ENCODE measurements around the gene MAF.

The MAF gene

DNA sequence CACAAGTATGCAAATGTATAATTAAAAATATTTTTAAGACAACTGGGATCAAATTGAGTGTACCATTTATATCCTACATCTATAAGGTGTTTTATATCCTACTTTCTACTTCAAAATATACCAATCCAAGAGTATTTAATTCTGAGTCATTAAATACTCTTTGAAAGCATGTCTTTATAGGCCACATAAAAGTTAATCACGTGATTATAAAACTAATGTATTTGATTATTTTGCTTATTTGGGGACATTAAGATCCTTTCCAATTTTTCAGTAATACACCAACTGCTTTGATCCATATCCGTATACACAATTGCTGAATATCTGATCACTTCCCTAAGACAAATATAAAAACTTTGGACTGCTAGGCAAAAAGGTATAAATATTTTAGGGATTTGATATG, 26.6 kb upstream of the MAF start:
- no peak for DNase-seq
- TF ChIP-seq GATA1 (IDR thresholded peaks at IDR 0.05; ENCODE audit: low read depth, low read length) (no peak), POLR2A (IDR thresholded peaks at IDR 0.05; ENCODE audit: low read length) (no peak)

DNA sequence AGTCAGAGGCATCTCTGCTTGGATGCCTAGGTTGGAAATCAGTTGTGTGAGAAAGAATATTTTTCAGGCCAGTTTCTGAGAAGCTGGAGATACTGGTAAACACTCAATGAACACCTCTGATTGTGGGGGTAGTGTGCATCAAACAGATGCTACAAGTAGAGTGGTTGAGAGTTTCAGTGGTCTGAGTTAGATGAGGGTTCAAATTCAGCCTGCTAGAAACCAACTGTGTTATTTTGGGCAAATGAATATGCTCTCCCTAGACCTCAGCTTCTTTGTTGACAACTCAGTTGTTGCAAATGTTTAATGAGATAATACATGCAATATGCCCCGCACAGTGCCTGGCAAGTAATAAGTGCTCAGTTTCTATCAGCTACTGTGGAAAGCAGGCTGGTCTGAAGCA, 25.2 kb upstream of the MAF start:
- TF ChIP-seq POLR2A (IDR thresholded peaks at IDR 0.05; ENCODE audit: low read length) (no peak), GATA1 (IDR thresholded peaks at IDR 0.05; ENCODE audit: low read depth, low read length) (no peak)
- DNase-seq, result no peak

DNA sequence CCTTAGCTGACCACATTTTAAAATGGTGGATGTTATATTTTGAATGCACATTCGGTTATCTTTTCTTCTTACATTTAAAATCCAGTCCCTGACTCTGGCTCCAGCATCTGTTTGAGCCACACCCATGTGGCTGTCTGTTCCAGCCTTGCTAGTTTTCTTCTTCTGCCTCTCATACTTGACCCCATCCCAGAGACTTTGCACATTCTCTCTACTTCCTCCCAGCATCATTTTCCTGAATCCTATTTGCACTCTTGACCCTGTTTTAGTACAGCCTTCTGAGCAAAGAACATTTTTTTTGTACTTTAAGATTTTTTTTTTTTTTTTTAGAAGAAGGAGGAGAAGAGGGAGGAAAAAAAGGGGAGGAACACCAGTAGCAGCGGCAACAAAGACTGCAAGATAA, 23.3 kb upstream of the MAF start:
- TF ChIP-seq POLR2A (IDR thresholded peaks at IDR 0.05; ENCODE audit: low read length), result no peak
- no peak for DNase-seq

DNA sequence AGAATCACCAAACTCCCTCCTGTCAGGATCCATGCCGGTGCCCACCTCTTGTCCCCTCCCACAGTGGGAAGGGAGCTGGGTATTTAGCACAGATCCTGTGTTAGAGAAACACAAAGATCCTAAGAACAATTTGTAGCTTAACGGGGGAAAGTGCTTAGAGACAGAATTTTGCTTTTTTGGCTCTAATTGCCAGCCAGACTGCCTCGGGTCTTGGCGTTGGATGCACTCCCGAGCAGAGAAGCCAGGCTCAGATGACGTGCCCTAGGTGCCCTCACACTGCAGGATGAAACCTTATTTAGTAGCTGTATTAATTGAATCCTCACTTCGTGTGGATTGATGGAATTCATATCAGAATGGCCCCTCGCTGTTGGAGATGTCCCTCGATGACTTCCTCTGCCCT, 22.5 kb upstream of the MAF start:
- TF ChIP-seq GATA1 (IDR thresholded peaks at IDR 0.05; ENCODE audit: low read depth, low read length) (no peak), POLR2A (IDR thresholded peaks at IDR 0.05; ENCODE audit: low read length) (no peak)
- DNase-seq, result no peak

DNA sequence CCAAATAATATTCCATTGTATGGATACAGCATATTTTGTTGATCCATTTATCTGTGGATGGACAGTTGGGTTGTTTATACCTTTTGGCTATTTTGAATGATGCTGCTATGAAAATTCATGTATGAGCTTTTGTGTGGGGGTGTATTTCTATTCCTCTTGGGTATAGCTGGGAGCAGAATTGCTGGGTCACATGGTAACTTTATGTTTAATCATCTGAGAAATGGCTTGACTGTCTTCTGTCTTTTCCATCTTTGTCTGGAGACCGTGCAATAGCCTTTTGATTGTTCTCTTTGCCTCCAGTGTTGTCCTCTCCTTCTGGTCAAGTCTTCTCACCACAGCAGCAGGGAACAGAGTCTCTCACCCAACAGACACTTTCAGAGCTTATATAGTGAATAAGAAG, 20.5 kb upstream of the MAF start:
- DNase-seq, result no peak
- no peak for TF ChIP-seq GATA1 (IDR thresholded peaks at IDR 0.05; ENCODE audit: low read depth, low read length)
- no peak for TF ChIP-seq POLR2A (IDR thresholded peaks at IDR 0.05; ENCODE audit: low read length)

DNA sequence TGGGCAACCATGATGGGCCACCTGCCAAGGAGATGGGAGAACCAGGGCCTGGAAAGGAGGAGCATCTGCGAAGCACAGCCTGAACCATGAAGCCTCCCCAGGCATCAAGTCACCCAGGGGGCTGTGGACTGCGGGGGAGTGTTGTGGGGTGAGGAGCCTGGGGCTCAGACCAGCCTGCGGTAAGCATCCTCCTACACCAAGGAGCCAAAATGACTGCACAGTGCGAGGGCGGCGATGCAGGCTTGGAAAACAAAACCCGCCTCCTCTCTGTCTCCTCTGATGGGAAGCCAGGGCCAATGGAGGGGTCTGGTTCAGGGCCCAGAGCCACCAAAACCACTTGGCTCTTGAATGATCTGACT, 18.1 kb upstream of the MAF start:
- no peak for DNase-seq
- TF ChIP-seq GATA1 (IDR thresholded peaks at IDR 0.05; ENCODE audit: low read depth, low read length) (no peak), POLR2A (IDR thresholded peaks at IDR 0.05; ENCODE audit: low read length) (no peak)

DNA sequence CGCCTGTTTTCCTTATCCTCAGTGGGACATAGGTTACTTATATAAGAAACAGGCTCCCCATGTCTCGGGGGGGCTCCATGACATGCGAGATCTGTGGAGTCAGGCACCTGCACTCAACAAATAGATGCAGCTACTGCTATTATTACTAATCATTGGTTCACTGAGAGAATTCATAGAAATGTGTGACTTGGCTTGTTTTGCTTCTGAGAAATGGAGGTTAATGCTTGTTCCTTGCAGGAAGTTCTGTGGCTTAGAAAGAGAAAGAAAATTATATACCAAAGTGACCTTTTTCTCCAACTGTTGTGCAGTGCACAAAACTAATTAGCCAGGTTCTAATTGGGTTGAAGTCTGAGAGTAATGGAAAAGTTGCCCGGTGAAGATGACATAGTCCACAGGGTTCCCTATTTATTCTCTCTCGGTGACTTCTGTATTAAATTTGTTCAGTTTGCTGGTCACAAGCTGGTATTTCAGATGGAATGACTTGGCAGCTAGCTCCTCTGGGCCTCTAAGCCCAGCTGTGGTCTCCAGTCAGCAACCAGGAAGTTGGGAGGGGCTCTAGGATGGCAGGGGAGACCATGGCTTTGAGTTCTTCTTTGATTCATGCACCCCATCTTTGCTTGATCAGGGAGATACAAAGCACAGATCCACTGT, 17.6 kb upstream of the MAF start:
- TF ChIP-seq GATA1 (IDR thresholded peaks at IDR 0.05; ENCODE audit: low read depth, low read length) (no peak), POLR2A (IDR thresholded peaks at IDR 0.05; ENCODE audit: low read length) (no peak)
- DNase-seq, result no peak

DNA sequence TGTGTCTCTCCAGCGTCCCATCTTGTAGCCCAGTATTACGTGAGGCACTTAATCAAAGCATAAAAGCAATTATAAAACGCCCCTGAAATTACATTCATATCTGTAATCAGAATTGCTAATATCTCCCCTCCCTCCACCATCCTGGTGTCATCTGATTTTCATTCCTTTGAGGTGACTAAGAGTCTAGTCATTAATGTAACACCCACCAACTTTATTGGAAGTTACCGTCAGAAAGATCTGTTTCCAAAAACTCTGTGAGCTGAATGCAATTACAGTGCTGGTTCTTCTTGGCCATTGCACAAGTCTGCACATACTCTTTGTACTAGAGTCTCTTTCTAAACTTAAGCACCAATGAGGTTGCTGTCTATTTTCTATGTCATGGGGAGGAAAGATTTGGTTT, 12.5 kb upstream of the MAF start:
- TF ChIP-seq POLR2A (IDR thresholded peaks at IDR 0.05; ENCODE audit: low read length), result no peak
- TF ChIP-seq GATA1 (IDR thresholded peaks at IDR 0.05; ENCODE audit: low read depth, low read length), result no peak
- DNase-seq, result no peak

DNA sequence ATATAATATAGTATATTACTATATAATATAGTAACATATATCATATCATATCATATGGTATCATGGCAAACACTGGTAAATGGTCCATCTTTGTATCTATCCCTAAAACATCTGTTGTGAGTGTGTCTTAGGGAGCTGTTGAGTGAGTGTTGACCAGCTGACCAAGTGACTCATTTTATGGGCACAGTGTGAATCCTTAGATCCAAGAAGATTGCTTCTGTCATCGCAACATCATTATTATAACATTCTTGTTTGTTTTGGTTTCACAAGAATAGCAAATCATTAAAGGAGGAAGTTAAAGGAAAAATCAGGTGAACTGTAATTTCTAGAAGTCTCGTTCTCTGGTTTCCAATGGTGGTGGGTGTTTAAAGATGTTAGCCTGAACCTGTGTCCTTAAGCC, 11.7 kb upstream of the MAF start:
- no peak for TF ChIP-seq POLR2A (IDR thresholded peaks at IDR 0.05; ENCODE audit: low read length)
- no peak for TF ChIP-seq GATA1 (IDR thresholded peaks at IDR 0.05; ENCODE audit: low read depth, low read length)
- no peak for DNase-seq

DNA sequence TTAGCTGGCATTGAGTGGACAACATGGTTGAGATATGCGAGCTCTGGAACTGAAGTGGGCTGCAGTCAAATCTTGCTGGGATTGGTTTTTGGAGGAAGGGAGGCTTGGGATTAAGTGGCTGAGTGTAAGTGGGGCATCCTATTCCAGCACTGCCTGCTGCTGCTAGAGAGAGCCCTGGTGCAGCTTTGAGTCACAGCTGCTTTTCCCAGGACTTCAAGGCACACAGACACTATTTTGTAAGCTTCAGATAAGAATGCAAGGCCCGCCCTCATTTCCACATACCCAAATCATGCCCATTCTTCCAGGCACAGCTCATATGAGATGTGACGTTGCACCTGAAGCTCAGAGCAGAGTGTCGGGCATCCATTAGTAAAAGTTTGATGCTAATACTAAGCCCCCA, 10.2 kb upstream of the MAF start:
- DNase-seq, result no peak
- TF ChIP-seq POLR2A (IDR thresholded peaks at IDR 0.05; ENCODE audit: low read length) (no peak), GATA1 (IDR thresholded peaks at IDR 0.05; ENCODE audit: low read depth, low read length) (no peak)

DNA sequence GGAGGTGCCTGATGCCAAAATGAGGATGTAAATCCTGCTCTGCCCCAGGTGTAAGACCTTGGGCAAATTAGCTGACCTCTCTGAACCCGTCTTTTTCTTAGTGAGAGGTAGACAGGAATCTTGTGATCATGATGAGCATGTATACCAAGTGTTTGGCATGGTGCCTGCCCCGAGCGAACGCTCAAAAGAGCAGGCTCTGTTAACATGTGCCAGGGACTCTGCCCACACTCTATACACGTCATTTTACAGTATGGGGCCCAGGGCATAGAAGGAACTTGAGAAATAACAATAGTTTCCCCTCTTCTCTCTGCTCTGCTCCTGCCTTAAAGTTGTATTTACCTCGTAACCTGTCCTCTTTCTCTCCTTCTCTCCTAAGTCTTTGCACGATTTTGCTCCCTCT, 9.3 kb upstream of the MAF start:
- DNase-seq, result no peak
- TF ChIP-seq POLR2A (IDR thresholded peaks at IDR 0.05; ENCODE audit: low read length) (no peak), GATA1 (IDR thresholded peaks at IDR 0.05; ENCODE audit: low read depth, low read length) (no peak)

DNA sequence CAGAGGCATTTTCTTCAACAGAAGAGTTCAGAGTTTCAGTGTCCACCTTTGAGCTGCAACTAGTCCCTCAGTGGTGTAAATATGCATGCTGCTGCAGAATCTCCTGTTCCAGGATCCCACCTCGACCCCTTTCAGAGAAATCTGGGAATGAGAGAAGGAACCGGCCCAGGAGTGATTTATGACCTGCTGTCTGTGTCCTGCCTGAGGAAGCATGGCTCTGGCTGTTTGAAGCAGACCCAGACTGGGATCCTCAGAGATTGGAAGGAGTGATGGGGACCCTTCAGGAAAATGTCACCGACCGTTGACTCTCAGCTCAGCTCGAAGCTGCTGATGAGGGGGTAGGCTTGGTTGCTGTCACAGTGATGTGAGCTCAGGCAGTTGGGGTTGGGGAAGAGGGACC, 8.4 kb upstream of the MAF start:
- DNase-seq, result no peak
- TF ChIP-seq POLR2A (IDR thresholded peaks at IDR 0.05; ENCODE audit: low read length), result no peak
- no peak for TF ChIP-seq GATA1 (IDR thresholded peaks at IDR 0.05; ENCODE audit: low read depth, low read length)

DNA sequence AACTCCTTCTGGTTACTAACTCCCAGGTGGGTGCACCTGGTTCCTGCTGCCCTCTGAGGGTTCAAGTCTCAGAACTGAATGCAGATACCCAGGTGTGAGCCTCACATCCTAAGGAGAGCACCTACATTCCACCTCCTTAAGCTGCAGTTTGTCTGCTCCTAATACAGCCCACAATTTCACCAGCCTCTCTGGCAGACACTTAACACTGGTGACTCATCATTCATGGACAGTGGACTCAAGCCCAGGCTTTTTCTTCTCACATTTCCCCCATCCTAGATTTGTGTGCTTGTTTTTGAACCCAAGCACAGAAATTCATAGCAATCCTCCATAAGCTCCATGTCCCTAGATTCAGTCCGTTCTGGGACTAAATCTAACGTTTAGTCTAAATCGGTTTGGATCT, 7.0 kb upstream of the MAF start:
- DNase-seq, result no peak

DNA sequence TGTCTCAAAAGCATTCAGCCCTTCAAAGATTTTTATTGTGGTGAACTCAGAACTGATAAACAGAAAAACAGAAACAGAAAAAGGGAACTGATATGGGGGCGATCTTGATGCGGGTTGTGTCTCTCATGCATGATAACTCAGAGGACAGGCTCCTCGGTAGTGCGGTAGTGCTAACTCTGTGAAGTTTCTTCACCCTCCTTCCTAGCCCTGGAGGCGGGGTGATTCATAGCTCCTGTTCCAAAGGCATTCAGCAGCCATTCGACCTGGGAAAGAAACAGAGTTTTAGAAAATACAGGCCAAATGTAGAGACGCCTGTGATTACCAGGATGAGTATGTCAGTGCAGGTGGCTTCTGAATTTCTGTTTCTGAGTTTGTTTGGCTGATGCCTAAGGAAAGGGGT, 5.5 kb upstream of the MAF start:
- no peak for DNase-seq

More for the DNA sequence above, 7.0 kb upstream of the MAF start:
- TF ChIP-seq GATA1 (IDR thresholded peaks at IDR 0.05; ENCODE audit: low read depth, low read length) (no peak), POLR2A (IDR thresholded peaks at IDR 0.05; ENCODE audit: low read length) (no peak)

DNA sequence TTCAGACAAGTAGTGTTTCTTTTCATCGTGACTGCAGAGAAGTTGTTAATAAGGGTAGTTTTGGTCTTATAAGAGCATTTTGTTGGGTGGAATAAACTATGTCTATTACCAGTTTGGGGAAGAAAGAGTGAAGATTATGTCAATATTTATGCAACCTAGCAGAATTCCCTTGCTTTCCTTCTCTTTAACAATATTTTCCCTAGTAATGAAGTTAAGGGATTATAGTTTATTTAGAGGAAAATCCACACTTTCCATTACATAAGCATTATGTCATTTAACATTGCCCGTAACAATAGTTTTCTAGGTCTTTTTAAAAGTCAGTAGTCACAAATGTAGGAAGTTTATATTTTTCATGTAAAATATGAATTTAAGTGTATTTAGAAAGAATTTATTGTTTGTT, 2.5 kb upstream of the MAF start:
- DNase-seq, result no peak
- no peak for TF ChIP-seq POLR2A (IDR thresholded peaks at IDR 0.05; ENCODE audit: low read length)
- TF ChIP-seq GATA1 (IDR thresholded peaks at IDR 0.05; ENCODE audit: low read depth, low read length), result no peak

More for the DNA sequence above, 5.5 kb upstream of the MAF start:
- TF ChIP-seq GATA1 (IDR thresholded peaks at IDR 0.05; ENCODE audit: low read depth, low read length), result no peak
- TF ChIP-seq POLR2A (IDR thresholded peaks at IDR 0.05; ENCODE audit: low read length), result no peak

DNA sequence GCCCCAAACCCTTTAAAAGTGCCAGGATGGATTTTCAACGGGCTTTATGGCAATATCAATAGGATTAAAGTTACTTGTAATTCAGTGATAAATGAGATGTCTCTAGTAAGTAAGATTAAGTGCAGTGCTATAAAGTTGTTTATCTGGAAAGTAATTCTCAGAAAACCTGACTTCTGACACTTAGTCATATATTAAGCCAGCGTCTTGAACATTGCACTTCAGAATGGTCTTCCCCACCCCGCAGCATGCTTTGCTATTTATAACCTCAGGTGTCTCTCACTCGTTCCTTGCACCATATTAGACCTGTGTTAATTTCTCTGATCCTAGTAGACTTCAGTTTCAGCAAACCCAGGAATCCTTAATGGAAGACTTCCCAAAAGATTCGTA, 2.1 kb upstream of the MAF start:
- no peak for DNase-seq
- TF ChIP-seq GATA1 (IDR thresholded peaks at IDR 0.05; ENCODE audit: low read depth, low read length) (no peak), POLR2A (IDR thresholded peaks at IDR 0.05; ENCODE audit: low read length) (no peak)
